HG02642 (cell line): ENCODE measurements around the gene LILRA1.
"Not testable (repeated sequence)": the region's sequence is repeated elsewhere in the genome, so short reads cannot be mapped to it uniquely, and the experiment has no call there.

ENCODE experiments used
- ATAC-seq: cut with Tn5 transposase; IDR thresholded peaks from one replicate; pipeline ENCODE4 v1.9.1; 2021; ENCODE audit warnings: mild to moderate bottlenecking; ENCODE audit not compliant: unreplicated experiment, poor library complexity

Gene LILRA1

GRCh38 chr19:54593445-54593844 lies at the start of gene LILRA1:
TSS of gene LILRA1 (plus strand) at chr19:54593632. CDS start at chr19:54594245, 613 bp downstream.
- ATAC-seq: not testable (repeated sequence)

DNA sequence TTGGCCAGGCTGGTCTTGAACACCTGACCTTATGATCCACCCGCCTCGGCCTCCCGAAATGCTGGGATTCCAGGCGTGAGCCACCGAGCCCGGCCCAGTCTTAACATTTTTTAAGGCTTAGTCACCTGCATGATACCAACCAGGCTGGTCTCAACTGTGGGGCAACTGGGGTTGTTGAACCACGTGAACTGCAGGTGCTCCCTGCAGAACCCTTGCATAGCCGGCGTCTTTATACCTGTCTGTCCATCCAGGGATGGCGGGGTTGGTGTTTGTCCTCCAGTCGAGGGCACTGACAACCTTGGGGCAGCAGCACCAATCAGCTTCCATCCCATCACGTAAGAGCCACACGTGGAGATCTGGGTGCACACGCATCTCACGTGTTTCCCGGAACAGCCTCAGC lies 44.6 kb upstream of the LILRA1 start:
- no peak for ATAC-seq

- no peak for ATAC-seq
Measured at GRCh38 chr19:54549224-54549623, 44.2 kb upstream of the LILRA1 start.

GRCh38 chr19:54551293-54551692 lies 42.1 kb upstream of the LILRA1 start:
- no peak for ATAC-seq

DNA sequence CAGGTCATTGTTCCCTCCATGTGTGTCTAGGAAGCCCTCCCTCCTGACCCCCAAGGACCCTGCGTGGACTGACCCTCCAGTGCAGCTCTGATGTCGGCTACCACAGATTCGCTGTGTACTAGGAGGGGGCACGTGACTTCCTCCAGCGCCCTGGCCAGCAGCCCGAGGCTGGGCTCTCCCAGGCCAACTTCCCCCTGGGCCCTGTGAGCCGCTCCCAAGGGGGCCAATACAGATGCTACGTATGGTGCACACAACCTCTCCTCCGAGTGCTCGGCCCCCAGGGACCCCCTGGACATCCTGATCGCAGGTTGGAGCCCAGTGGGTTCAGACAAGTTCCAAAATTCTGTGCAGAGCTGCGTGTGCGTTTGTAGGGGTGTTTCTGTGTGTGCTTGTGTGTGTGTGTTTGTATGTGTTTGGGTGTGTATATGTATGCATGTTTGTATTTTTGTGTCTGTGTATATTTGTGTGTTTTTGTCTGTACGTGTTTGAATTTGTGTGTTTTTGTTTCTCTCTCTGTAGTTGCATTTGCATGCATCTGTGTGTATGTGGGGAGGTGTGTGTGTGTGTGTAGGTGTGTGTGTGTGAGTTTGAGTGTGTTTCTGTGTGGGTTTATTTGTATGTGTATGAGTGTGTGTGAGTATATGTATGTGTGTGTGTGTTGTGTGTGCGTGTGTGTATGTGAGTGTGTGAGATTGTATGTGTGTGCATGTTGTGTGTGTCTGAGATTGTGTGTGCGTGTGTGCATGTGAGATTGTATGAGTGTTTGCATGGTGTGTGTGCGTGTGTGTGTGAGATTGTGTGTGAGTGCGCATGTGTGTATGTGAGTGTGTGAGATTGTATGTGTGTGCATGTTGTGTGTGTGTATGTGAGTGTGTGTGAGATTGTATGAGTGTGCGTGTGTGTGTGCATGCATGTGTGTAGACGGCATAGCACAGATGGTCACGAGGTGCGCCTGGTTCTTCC lies 41.2 kb upstream of the LILRA1 start:
- ATAC-seq: no peak

- ATAC-seq: no peak
Measured at GRCh38 chr19:54552913-54553310, 40.5 kb upstream of the LILRA1 start.

DNA sequence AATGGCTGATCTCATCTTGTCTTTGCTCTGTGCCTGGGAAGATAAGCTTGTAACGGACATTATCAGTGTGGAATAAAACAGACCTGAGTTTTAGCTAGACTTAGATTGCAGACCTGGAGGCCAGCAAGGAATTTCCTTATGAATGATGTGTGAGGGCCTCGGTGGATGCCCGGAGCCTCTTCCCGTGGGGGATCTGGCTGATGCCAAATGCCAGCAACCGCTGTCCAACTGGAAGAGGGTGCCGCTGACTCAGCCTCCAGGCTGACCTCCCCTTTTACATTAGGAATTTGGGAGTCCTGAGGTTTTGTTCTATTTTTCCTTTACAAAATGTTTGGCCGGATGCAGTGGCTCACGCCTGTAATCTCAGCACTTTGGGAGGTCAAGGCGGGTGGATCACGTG lies 39.4 kb upstream of the LILRA1 start:
- ATAC-seq: no peak

DNA sequence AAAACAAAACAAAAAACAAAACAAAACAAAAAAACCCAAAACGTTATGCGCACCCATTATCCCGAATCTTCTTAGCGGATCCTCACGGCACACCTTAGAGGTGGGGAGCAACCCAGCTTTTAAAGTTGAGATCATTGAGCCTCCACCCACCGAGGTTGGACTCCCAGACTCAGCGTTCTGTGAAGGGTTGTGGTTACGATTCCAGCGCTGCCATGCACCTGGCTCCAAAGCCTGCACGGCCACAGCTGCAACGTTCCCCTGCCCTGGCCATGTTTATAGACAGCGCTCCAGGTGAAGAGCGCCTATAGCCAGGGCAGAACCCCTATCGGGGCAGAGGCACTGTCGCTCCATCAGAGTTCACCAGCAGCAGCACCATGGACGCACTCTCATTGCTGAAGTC lies 38.5 kb upstream of the LILRA1 start:
- no peak for ATAC-seq

GRCh38 chr19:54556194-54556593 lies 37.2 kb upstream of the LILRA1 start:
- no peak for ATAC-seq

- no peak for ATAC-seq
Measured at GRCh38 chr19:54558339-54558738, 35.1 kb upstream of the LILRA1 start.

- ATAC-seq: no peak
Measured at GRCh38 chr19:54560881-54561385, 32.5 kb upstream of the LILRA1 start.

DNA sequence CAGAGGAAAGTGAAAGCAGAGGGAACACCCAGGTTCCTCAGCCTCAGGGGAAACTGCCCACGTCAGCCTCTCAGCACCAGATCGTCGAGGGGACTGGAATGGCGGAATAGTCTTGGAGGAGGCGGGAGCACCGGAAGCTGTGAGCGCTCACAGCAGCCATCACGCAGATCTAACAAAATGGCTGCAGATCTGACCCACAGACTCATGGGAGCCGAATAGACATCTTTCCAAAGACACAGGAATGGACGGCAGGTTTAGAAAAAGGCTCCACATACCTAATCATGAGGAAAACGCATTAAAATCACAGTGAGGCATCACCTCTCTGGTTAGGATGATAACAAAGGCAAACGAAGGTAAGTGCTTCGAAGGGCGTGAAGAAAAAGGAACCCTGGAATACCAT lies 31.6 kb upstream of the LILRA1 start:
- no peak for ATAC-seq

- not testable (repeated sequence) for ATAC-seq
Measured at GRCh38 chr19:54563206-54563605, 30.2 kb upstream of the LILRA1 start.

DNA sequence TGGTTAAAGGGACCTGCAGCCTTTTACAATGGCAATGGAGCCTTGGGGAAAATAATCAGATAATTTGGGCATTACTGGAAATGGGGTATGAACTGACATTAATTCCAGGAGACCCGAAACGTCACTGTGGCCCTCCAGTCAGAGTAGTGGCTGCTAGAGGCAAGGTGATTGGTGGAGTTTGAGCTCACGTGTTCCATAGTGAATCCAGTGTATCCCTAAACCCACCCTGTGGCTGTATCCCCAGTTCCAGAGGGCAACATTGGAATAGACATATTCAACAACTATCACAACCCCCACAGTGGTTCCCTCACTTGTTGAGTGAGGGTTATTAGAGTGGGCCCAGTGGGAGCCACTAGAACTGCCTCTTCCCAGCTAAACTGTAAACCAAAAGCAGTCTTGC lies 23.1 kb upstream of the LILRA1 start:
- ATAC-seq: no peak

DNA sequence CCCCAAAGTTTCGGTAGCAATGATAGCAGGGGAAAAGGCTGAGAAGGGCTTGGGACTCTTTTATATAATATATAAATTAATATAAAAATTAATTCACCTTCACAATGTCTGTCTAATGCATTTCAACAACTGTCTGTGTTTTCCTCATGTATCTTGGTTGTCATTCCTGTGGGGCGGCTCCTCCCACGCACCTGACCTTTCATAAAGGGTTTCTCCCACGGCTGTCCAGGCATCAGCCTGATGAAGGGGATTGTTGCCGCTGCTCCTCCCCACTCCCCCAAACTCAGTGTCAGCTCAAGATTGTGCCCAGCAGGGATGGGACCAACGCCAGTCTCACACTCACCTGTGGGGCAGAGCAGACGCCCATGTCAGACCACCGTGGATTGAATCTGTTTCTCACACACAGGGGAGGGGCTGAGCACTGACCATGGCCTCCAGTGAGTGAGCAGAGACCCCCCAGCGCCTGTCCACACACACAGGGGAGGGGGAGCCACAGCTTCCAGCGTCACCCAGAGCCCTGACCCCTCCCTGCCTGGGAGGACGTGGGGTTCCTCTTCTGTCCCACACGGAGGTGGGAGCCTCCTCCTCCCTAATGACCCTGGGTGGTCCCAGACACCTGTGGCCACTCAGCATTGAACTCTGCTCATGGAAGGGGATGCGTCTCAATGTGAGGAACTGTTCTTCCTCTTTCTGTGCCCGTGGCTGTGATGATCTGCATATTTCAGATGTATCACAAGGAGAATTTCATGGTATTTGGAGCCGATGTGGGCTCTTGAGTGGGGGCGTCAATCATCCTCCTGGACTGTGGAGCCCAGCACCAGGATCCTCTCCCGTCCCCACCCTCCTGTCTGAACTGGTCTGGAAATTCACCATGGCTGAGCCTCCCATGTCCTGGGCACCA lies 21.5 kb upstream of the LILRA1 start:
- ATAC-seq: not testable (repeated sequence)

DNA sequence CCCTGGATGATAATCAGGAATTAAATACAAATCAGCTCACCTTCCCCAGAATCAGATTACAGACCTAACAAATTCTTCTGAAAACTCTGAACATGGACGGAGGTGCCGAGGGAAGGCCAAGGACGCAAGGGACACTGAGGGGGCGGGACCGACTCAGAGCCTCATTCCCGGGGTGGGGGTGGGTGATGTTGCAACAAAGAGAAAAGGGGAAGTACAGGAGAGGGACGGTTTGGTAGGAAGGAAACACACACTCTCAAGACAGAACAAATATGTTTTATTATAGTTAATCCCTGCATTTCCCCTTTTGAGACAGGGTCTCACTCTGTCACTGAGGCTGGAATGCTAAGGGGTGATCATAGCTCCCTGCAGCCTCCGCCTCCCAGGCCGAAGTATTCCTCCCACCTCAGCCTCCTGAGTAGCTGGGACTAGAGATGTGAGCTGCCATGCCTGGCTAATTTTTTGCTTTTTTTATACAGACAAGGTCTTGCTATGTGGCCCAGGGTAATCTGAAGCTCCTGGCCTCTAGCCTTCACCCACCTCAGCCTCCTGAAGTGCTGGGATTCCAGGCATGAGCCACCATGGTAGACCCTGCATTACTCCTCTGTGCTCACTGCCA lies 20.6 kb upstream of the LILRA1 start:
- no peak for ATAC-seq

GRCh38 chr19:54573330-54573872 lies 20.0 kb upstream of the LILRA1 start, which contains the start of gene LILRA2:
TSS of gene LILRA2 (plus strand) at chr19:54573790. CDS start at chr19:54573879, 89 bp downstream.
- no peak for ATAC-seq

- ATAC-seq: no peak
Measured at GRCh38 chr19:54574051-54574450, 19.4 kb upstream of the LILRA1 start.

DNA sequence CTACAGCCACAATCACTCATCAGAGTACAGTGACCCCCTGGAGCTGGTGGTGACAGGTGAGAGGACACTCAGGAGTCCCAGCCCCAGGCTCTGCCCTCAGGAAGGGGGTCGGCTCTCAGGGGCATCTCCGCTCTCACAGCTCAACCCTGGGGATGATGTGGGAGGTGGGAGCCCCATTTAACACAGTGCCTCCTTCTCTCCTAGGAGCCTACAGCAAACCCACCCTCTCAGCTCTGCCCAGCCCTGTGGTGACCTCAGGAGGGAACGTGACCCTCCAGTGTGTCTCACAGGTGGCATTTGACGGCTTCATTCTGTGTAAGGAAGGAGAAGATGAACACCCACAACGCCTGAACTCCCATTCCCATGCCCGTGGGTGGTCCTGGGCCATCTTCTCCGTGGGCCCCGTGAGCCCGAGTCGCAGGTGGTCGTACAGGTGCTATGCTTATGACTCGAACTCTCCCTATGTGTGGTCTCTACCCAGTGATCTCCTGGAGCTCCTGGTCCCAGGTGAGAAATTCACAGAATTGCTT lies 18.8 kb upstream of the LILRA1 start:
- ATAC-seq: no peak

DNA sequence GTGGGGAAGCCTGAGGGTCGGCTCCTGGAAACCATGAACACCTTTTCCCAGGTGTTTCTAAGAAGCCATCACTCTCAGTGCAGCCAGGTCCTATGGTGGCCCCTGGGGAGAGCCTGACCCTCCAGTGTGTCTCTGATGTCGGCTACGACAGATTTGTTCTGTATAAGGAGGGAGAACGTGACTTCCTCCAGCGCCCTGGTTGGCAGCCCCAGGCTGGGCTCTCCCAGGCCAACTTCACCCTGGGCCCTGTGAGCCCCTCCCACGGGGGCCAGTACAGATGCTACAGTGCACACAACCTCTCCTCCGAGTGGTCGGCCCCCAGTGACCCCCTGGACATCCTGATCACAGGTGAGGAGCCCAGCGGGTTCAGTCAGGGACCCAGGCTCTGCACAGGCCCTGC lies 18.2 kb upstream of the LILRA1 start:
- not testable (repeated sequence) for ATAC-seq
